Left lobe of liver (tissue), 2 donors: ENCODE measurements around the gene GRM5. TPM values are rescaled to one million over a fixed set of nuclear protein-coding genes. Genes with fewer than 3 reads are reported as not detected.
"Not testable (repeated sequence)": the region's sequence is repeated elsewhere in the genome, so short reads cannot be mapped to it uniquely, and the experiment has no call there.

Experiments
- ATAC-seq: fragments of 200-7000 bp; cut with Tn5 transposase; one replicate; pipeline ENCODE4 v1.9.1; 2020; ENCODE audit warnings: mild to moderate bottlenecking, moderate library complexity
- DNase-seq: peaks from one replicate; pipeline ENCODE4 v3.0.0-alpha.2; 2020; ENCODE audit warnings: low spot score
- total RNA-seq: library from RNA; stranded (reverse); gene quantifications from one replicate; pipeline ENCODE4 v1.2.1, GENCODE V29; 2021
- donor health status: DM: no; HTN: no; CAD: no; lungs with moderate emphysema.
- donor health status: DM: no; HTN: yes; CAD: no.

Gene GRM5
- not detected for total RNA-seq

DNA sequence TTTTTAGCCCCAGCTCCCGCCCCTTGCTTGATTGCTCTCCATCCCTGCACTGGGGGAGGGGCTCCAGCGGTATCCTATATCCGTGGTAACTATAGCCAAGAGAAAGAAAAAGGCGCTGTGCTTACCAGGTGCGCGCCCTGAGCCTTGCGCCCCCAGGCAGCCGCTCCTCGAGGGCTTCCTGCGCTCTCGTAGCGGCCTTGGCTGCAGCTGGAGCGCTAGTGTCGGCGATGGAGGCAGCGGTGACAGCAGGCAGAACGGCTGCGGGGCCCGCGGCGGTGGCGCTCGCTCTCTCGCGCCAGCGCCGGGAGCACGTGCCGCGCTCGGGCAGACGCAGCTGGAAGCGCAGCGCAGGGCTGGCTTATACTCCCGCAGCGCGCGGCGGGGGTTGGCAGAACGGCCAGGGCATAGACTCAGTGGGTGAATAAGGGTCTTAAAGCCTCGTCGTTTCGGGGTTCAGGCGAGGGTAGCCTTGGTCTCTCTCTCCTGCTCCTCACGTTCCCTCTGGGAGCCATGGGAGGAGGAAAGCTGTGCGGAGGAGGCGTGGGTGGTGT is at the start of gene GRM5:
TSS of gene GRM5 (minus strand) at position 332 of the 551 bp plus-strand sequence. CDS start 18,110 bp downstream, outside the sequence.
- ATAC-seq, DNase-seq: not testable (repeated sequence)

GRCh38 chr11:89097956-89098355 is 32.2 kb upstream of the GRM5 start:
- DNase-seq: not testable (repeated sequence)

GRCh38 chr11:89093806-89094205 is 28.0 kb upstream of the GRM5 start:
- DNase-seq, ATAC-seq: not testable (repeated sequence)

More at GRCh38 chr11:89097956-89098355, 32.2 kb upstream of the GRM5 start:
- ATAC-seq: peak; percentile 99

DNA sequence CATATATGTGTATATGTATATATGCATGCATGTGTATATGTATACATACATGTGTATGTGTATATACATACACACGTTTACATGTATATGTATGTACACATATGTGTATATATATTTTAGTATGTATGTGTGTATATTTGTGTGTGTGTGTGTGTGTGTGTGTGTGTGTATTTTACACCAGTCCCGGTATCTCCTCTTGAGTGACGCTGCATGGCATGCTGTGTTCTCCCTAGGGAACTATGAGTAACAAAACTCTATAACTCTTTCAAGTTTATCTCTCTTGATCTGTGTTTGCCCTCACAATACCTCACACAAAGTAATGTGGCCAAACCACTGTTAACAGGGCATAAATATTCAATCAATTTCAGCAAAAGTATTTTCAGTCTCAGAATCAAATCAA is 19.2 kb upstream of the GRM5 start:
- ATAC-seq, DNase-seq: not testable (repeated sequence)

- not testable (repeated sequence) for ATAC-seq
Measured at GRCh38 chr11:89070911-89071310, 5.1 kb upstream of the GRM5 start.

DNA sequence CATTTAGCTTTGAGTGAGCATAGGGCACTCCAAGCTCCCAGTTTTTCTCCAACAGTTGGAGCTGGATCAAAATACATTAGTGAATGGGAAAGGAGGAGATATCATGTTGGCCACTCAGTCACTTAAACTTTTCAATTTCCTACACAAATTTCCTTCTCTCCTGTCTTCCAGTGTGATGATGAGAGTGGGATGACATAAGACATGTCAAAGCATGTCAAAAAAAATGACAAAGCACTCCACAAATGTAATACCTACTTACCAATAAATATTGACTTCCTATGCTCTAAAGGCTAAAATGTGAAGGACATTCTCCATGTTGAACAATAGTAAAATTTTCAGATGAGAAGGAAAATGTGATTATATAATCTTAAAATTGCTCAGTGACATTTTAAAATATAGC is 1.5 kb upstream of the GRM5 start:
- no peak for ATAC-seq
- no peak for DNase-seq

More at GRCh38 chr11:89070911-89071310, 5.1 kb upstream of the GRM5 start:
- not testable (repeated sequence) for DNase-seq

DNA sequence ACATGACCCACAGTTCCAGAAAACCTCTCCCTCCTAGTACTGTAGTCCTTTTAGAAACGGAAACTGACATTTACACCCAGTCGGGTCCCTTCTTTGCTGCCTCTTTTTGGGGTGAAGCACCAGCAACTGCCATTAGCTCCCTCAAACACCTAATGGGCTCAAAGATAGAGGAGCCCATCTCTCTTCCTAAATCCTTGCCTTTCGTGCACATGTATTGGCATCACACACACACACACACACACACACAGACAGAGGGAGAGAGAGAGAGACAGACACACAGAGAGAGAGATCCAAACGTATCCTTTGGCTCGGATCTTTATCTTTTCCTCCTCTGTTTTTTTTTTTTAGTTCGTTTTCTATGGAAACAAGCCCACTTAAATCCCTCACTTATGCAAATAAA is 716 bp downstream of the GRM5 start:
- no peak for ATAC-seq
- no peak for DNase-seq

DNA sequence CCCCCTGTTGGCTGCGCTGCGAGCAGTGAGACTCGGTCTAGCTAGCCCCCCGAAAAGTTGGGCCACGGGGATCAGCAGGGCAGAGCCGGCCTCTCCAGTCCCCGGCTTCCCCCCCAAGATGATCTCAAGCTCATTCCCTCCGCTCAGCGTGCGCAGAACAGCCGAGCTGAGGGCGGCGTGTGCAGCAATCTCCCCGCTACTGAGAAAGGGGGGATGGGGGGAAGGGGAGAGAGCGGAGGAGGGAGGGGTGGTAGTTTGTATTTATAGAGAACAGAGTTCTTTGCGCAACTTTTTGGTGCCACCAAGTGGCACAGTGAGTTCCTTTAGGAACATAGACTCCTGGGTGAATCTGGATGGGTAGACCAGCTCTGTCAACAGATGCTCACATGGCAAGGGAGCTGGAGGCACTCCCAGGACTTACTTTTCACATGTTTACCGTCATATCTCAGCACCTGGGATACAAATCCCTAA is 2.3 kb downstream of the GRM5 start:
- ATAC-seq, DNase-seq: not testable (repeated sequence)

GRCh38 chr11:89062771-89063298 is 2.9 kb downstream of the GRM5 start:
- not testable (repeated sequence) for ATAC-seq, DNase-seq

GRCh38 chr11:89061839-89062238 is 3.9 kb downstream of the GRM5 start:
- not testable (repeated sequence) for DNase-seq, ATAC-seq

DNA sequence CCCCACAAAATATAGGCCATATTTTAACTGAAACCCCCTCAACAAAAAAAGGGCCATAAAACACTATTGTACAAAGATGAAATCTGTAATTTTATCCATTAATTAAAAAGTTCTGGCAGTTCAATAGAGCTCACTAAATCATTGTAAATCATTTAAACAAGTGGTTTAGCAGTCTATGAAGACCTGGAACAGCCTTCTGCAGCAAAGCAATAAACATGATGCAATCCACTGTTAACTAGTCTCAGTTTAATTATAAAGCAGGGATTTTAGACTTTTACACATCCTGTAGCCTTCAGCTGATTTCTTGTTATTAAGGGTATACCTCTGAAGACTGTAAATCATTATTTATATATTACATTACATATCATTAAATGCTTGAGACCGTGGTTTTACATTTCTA is 8.4 kb downstream of the GRM5 start:
- DNase-seq, ATAC-seq: not testable (repeated sequence)

GRCh38 chr11:89052220-89052619 is 13.6 kb downstream of the GRM5 start:
- ATAC-seq (no peak), DNase-seq (no peak)

GRCh38 chr11:89047159-89047558 is 18.6 kb downstream of the GRM5 start:
- not testable (repeated sequence) for ATAC-seq, DNase-seq

GRCh38 chr11:89043861-89044588 is 21.8 kb downstream of the GRM5 start:
- not testable (repeated sequence) for ATAC-seq, DNase-seq

DNA sequence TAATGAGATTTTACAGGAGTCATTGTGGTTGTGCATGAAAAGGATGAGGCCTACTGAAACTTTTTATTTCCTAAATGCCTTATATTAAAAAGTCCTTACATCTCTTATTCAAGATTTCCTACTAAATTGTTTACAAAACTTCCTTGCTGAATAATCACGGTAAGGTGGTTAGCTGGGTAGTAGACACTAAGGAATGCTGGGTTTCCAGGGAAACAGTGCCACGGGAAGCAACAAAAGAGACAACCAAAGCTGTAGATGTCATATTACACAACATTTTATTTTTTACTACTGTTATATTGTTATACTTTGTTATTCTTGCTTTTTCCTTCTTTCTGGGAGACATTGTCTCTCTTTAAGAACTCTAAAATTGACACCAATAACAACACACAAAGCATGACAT is 36.1 kb downstream of the GRM5 start:
- ATAC-seq, DNase-seq: not testable (repeated sequence)

DNA sequence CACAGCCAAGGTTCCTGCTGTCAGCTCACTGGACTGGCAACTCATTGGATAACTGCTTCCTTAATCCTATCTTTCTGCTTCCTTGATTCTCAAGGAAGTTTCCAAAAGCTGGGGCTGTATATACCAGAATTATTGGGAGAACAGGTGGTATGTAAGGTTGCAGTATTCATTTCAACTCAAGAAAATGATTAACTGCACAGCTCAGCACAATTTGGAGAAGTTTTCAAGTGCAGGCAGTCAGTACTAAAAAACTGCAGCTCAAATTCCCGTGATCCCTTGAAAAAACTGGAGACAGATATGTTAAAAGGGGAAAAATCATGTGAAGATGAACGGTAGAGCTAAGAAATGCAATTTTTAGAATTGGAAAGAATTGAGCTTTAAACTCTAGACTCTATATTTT is 44.4 kb downstream of the GRM5 start:
- DNase-seq (no peak), ATAC-seq (no peak)

DNA sequence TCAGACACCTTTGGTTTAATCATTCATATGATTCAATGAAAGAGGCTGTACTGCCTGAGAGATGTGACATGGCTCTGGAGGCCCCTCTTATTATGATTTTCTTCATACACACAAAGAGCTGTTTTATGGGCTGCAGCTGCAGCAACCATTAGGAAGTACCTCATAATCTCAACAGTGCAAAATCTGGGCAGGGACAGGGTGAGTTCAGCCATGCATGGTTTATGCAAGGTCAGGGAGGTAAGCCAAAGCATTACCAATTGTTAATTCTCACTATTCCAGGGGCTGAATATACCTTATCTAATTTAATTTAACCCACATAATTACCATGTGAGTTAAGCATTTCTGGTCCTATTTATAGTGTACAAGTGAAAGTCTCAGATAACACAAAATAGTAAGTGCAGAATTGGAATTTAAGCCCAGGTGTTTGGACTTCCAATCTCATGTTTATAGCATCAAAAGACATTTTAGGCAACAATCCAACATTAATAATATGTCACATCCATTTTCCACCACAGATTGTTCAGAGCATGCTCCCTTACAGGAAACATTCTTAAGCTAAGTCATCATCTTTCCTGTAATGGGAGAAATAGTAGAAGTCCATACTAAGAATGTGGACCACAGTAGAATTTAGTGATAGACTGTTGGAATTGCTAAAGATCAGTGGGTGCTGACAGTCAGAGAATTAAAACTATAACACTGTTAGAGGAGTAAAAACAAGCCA is 45.8 kb downstream of the GRM5 start:
- ATAC-seq, DNase-seq: not testable (repeated sequence)

DNA sequence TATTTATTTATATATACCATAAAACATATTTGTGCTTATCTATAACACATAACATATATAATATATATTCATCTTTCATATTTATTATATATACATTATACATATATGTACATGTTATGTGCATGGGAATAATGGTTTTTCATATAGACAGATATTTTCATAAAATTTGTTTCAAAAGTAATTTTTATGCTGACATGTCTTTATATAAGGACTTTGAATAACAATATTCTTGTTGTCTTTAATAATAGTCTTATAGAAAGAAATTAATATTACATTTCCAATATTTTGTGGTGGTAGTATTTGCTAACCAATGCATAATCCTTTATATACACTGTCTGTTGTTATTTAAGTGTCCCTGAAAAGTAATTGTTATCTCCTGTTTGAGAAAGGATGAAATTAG is 49.6 kb downstream of the GRM5 start:
- DNase-seq (no peak), ATAC-seq (no peak)

GRCh38 chr11:89015614-89016013 is 50.2 kb downstream of the GRM5 start:
- DNase-seq (no peak), ATAC-seq (no peak)

GRCh38 chr11:89000852-89001251 is 64.9 kb downstream of the GRM5 start:
- not testable (repeated sequence) for ATAC-seq, DNase-seq

DNA sequence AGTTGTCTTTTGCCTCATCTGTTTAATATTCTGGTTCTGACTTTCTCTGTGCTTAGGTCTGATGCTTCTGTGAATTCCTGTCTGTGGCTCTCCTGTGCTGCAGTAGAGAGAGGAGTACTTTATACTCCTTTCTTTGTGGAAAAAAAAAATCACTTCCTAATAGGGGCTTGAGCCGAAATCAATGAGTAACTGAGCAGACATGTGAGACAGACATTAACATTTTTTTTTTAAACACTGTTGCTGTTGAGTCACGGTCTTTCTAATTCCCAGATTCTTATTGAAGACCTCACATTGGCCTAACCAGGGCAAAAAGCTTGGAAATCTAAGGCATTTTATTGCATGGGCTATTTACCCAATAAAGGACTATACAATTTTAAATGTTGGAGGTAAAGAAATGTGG is 86.1 kb downstream of the GRM5 start:
- ATAC-seq: no peak
- DNase-seq: no peak
